HK-2 (cell line): ENCODE measurements around the gene SCN10A.

Source experiments
- DNase-seq: peaks from one replicate; pipeline ENCODE4 v3.0.0-alpha.2; 2018; ENCODE audit not compliant: unreplicated experiment

Gene SCN10A

DNA sequence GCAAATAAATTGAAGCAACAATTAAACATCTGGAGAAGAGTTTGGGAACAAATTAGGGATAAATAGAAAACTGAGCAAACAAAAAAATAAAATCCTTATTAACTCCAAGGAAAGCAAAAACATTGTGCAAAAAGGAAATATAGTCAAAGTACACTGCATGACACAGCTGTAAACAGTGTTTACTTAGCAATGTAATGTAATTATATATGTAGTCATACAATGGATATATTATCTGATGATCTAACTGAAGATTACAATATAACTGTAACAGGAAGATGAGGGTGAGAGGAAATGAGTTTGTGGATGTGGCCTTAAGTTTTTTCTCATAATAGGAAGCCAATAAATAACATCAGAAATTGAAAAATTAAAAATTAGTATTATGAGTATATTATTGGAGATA lies 42.5 kb downstream of the SCN10A start:
- DNase-seq, result no peak

DNA sequence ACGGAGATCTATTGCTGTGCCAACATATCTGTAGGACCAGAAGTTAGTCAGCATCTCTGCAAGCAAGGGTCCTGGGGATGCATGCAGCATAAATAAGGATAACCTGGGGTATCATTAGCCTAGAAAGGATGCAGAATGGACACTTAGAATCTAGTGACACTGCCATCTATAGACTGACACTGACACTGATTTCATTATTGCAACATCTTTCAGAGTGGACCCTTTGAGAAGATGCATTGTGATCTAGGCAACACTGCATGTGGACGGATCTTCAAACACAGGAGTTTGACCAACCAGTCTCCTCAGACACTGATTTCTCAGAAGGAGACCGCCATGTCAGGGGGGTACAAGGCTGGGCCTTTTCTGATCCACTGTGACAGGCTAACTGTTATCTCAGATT lies 52.4 kb downstream of the SCN10A start:
- DNase-seq, result no peak

DNA sequence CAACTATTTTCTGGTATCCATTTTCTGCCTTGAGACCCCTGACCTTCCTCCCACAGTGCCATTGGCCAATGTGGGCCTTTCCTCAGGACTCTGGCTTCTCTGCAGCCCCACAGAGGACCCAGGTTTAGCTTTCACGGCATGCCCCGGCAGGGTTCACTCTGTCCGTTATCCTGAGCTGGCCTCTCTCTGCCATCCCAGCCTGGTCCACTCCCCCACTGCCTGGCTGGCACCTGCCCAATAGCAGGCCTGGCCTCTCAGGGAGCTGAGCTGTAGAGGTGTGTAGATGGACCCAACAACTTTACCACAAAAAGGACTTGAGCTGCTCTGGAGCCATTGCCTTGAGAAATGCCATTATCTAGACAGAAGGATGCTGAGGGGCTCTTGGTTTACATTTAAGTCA lies 57.5 kb downstream of the SCN10A start:
- DNase-seq, result no peak

DNA sequence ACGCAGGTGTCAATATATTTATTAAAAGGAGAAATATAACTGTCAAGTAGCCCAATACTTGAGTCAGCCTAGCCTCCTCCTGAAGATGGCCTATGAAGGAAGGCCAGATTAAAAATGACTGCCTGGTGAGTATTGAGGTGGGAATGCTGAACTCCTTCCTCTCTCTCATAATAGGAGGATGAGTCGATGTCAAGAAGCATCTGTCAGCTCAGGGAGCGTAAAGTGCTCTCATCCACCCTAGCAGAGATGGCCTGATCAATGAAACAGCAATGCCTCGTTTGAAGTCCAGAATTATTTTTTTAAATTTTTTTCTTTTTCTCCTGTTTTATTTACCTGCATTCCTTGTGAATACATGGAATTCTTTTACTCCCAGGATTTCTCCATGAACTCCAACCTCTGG lies 58.3 kb downstream of the SCN10A start:
- no peak for DNase-seq

DNA sequence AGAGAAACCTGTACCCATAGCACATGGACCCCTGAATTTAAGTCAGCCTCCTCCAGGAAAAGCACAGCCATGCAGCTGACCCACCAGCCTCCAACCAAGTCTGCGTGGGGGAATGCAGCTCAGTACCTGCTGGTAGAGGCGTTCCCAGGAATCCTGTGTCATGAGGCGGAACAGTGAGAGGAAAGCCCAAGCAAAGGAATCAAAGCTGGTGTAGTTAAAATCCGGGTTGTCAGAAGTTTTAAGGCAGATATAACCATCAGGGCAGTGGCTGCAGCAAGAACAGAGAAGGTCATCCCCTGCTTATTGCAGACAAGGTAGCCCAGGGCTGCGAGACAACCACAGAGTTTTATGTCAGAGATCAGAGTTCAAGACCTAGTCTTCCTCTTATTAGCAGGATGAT lies 59.1 kb downstream of the SCN10A start:
- no peak for DNase-seq

DNA sequence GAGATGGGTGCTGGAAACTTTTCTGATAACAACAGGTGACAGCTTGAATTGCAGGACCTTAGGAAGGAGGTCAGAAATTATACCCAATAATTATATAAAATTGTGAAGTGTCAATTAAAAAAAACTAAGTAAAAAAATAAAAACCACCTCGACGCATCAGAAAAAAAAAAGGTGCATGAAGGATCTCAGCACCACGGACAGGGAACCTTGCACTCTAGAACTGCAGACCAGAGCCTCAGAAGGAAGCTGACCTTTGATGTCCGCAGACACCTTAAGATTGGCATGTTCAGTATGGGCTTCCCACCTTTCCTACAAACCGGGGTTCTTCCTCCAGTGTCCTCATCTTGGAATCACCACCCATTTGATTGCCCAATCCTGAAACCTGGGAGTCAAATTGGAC lies 60.9 kb downstream of the SCN10A start:
- no peak for DNase-seq

DNA sequence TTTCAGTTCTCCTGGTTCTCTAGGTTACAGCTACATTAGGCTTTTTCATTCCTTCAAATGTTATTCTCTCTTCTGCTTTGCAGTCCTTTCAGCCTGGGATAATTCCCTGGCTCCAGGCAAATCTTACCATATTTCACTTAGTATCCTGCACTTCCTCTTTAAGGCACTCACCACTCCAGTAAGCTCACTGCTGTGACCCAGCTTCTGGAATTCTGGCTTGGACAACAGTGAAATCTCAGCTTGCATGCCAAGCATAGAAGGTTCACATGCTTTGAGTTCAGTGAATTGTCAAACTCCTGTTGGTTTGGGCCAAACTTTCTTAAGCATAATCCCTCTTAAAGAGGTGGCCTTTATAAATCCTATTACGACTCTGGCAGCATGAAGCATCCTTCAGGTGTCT lies 69.4 kb downstream of the SCN10A start:
- DNase-seq, result no peak

DNA sequence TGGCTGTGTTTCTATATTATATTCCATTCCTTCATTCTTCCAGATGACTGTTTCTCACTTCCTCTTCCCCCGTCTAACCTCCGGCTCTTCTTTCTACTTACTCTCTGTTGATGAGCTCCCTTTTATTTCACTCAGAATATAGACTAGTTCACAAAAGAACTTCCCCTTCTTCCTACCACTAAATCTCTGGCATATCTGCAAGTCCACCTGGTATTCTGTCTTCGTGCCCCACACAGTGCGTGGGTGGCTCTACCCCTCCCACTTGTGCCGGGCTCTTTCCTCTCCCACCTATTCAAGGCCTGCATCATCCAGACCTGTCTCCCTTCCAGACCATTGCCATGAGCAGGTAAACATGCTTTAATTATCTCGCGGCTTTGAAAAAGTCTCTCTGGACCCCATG lies 73.0 kb downstream of the SCN10A start:
- no peak for DNase-seq

DNA sequence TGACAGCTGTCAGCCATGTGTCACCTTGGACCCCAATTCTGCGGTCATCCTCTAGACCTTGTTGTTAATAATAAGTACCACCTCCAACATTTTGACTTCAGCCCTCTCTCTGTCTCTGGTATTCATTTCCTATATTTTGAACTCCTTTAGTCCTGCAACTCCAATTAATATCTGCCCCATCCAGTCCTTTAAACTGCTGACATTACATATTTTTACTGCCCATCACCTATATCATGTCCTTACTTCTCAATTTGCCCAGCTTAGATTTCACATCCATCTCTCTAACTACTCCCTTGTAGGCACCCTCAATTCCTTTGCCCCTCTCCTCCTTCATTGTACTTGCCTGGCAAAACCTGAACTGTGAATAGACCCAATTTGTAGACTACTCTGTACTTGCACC lies 73.5 kb downstream of the SCN10A start:
- DNase-seq, result no peak

DNA sequence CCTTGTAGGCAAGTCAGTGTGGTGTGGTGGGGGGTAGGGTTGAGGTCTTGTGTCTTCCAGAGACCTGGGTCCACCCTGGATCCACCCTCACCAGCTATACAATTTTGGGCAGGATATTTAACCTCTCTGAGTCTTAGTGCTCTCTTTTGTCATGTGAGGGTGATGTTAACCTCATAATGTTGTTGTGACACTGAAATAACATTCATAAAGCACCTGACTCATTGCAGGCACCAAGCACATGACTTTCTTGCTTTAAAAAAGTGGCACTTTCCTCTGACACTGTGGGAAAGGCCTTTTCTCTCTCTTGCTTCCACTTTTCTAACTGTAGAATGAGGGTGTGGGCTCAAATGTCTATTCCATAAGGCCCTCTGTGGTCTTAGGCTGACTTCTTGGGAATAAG lies 75.5 kb downstream of the SCN10A start:
- DNase-seq, result no peak

DNA sequence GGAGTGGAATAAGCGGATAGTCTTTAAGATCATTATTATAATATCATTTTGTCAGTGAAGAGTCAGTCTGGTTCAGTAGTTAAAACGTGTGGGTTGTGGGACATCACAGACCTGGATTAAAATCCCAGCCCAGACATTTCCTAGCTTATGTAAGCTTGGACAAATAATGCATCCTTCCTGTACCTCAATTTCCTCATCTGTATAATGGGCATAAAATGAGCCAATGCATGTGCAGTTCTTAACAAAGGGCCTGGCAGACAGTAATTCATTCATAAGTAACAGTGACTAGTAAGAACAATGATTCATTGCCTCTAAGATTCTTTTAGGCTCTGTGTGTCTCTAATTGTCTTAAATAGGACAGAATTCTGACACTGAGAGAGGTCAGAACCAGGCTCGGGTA lies 76.1 kb downstream of the SCN10A start:
- no peak for DNase-seq

DNA sequence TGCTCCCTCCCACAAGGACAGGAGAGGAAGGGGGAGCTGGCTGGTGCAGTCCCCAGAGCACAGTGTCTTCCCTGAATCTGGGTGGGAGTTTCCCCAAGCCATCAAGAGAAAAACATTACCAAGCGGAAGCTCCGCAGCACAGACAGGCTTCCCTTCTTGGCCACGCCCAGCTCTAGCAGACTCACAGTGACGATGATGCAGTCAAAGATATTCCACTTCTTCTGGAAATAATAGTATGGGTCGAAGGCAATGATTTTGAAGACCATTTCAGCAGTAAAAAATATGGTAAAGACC lies 76.7 kb downstream of the SCN10A start:
- DNase-seq, result no peak

DNA sequence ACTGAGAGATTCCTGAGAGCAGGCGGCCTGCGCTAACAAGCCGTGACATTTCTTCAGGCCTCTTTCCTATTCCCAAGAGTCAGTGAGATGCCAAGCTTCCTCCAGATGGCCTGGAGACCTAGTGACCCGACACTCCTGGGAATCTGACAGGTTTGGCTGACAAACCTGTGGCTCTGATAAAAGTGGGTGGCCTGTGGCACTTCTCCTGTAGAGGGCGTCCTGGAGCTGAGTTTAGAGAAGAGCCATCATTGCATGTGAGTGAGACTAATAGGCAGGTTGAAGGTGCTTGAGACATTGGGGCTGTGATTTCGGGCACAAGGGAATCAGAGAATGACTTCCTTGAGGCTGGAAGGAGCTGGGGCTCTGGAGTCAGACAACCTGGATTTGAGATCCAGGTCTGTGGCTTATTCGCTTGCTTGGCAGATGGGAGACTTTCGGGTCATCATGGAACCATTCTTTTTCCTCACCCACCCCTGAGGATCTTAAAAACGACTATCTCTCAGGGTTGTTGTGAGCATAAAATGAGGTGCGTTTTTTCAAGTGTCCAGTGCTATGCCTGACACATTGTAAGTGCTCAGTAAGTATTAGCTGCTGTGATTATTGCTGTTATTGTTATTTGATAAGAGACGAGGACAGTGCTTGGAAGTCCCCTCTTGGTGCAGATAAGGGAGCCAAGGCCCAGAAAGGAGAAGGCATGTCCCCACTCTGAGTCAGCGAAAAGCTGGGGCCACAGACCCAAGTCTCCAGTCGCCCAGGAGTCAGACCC lies 77.2 kb downstream of the SCN10A start:
- DNase-seq, result peak; percentile 49

DNA sequence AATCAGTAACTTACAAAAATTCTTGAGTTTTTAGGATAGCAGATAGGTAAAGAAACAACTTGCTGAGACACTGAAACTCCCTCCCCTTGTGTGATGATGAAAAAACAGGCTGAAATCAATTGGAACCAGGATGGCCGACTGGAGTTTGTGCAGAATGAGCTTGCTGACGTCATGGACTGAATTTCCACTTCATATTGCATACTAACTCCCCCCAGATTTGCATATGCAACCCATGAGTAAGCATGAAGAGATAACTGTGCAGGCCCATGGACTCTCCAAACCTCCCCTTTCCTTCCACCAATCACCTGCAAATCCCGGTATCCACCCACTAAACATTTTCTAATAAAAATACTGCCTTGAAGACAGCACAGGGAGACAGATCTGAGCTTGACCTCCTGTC lies 84.5 kb downstream of the SCN10A start:
- no peak for DNase-seq

DNA sequence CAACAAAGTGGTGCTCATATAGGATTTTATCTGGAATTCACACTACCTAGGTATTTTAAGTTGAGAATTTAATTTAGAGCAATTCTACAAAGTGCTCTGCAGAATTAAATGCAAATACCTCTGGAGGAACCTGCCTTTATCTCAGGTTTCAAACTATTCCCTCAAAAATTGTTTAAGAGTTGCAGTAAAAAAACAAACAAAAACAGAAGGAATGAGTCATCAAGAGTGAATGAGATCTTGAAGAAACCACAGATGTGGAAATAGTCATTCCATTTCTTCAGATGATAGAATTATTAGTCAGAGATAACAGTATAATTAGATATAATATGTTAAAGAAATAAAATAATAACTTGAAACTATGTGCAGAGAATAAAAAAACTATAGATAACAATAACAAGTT lies 85.7 kb downstream of the SCN10A start:
- no peak for DNase-seq

DNA sequence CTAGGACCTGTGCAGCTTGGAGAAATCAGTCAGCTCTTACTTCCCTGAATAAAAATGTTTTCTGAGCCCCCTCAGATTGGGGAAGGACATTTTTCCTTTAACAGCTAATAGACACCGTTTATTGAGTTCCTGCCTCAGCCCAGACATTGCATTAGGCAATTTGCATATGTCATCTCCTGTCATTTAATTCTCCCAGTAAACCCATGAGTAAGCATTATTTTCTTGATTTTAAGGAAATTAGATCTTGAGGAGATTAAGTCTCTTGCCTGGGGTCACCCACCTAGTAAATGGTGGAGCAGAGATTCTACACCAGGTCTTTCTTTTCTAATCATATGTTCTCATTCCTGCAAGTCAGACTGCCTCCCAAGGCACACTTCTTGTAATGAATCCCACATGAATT lies 88.0 kb downstream of the SCN10A start:
- no peak for DNase-seq

DNA sequence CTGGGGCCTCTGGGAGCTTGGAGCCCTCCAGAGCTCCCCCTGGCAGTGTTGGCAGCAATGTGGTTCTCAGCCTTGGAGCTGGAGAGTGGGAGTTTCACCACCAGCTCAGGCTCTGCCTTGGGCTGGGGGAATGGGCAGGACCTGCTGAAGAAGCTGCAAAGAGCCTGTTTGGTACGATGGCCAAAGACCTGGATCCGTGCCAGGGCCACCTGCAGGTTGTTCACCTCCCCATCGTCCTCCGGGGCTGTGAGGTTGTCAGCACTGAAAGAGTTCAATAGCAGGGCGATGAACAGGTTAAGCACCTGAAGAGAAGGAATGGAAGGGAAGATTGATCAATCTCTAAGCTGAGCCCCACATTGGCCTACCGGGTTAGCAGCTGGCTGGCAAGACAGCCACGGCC lies 89.3 kb downstream of the SCN10A start:
- DNase-seq, result no peak

DNA sequence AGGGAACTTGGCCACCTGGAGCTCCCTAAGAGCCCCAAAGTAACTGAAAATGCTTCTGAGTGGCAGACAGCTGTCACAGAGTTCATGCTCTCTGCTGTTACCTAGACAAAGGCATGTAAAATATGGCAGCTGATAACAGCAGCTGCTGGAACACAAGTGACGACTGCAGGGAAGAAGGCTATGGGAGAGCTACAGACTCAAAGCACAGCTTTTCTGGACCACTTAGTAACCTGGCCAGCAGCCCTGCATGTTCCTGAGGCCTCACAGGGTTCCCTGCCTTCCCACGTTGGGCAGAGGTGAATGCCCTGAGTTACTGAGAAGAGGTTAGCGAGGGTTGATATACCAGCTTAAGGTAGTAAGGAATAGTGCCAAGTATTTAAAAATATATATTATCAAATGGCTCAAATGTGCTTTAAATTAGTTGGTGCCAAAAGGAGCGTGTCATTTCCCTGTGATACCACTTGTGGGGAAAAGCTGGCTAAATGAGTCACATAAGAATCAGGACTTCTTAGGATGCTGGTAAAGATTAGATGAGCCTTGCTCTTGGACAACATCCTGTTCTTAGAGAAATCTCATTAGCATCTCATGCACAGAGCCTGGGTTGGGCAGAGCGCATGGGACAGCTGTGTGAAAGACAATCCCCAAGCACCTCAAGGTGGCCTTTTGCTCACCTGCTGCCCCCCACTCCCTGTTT lies 90.1 kb downstream of the SCN10A start:
- DNase-seq, result no peak

DNA sequence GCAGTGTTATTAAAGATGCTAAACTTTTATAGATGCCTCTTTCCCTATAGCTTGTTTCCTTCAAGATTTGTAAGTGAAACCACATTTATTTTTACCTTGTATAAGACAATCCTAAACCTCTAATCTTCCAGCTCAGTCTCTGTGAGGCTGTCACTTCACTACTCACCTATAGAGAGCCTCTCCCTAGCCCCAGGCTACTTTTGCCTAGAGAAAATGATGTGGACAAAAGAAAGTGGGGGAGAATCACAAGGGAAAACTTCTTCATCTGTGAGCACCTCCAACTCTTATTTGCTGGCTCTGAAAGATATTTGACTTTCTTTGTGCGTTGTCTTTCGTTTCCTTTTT lies 91.7 kb downstream of the SCN10A start:
- no peak for DNase-seq

DNA sequence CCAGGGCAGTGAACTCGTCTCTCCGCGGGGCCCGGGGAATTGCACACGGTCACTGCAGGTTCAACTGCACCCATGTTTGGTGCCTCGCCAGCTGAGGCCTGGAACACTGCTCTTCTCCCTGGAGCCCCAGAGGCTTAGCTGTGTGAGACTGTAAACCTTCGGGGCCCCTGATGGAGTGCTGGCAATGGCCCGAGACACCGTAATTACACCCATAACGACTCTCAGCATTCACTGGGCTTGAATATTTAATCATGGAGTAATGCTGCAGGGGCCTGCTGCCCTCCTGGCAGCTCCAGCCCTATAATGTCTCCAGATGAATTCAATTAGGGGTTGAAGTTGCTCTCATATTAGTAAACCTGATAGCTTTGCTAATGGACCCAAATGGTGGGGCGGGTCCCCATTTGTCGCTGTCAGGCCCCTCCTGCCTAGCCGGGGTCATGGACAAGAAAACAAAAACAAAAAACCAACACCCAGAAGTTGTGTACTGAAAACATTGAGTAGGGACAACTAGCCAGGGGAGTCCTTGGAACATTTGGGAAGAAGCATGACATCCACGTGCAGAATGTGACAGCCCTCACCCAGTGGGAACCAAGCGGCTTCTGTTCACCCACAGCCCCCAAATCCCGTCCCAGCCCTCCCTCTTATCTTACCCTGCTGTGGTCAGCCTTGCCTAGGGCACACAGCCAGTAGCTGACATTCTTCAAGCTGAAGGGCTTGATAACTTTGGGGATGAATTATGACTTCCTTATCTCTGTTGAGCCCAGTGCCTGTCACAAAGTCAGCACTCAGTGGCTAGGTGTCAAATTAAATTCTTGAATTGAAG lies 92.2 kb downstream of the SCN10A start:
- no peak for DNase-seq

DNA sequence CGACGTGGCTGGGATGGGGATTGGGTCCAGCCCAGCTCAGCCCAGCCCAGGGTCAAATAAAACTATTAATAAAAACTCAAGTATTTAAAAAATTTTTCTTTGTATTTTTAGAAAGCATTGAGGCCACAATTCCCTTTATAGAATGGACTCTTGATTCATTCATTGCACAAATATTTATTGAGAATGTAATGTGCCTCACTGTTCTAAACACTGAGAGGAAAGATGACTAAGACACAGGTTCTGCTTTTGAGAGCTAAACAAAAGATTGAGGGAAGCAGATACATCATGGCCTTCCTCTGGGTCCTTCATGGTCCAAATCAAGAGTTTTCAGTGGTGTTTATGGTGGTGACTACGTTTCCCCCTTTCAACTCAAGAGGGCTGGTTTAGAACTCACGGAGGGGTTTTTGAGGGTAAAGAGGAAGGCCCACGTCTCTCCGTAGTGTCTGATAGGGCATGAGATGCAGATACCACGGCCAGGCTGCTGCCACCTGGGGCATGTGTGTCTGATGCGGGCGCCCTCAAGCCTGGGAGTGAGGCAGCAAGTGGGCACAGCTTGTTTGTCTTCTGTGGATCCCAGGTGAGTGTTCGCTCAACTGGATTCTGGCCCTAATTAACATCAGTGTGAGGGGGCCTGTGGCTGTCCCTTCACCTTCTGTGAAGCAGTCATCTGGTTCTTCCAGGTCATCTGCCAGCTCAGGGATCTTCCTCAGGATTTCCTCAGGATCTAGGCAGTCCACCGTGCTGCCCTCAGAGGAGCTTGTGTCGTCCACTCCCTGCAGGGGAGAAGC lies 93.0 kb downstream of the SCN10A start:
- DNase-seq, result no peak

DNA sequence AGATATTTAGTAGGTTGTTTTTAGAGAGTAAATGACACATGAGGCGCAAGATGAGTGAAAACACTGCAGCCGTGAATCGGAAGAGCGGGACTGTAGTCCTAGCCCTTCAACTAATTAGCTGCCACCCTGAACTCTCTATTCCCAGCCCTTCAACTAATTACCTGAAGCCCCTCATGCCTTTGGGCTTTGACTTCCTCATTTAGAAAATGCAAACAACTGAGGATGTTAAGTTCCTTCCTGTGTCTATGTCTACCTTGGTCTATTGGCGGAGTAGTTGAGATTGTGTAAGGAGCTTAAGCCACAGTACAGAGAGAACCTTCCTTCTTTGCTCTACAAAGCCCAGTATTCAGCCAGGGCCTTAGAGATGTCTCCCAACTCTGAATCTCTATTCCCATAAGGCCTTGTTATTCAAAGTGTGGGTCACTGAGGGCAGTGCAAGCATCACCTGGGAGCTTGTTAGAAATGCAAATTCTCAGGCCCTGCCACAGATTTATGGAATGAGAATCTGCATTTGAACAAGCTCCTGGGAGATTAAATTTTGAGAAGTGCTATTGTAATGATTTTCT lies 94.7 kb downstream of the SCN10A start:
- no peak for DNase-seq
